ENCODE data around the gene PDCL2. TPM values are rescaled to one million over a fixed set of nuclear protein-coding genes. Genes with fewer than 3 reads are reported as not detected.

Gene PDCL2
- total RNA-seq, 1 experiment from 2014 or later: not detected

- peaks cover 0 to 6% (median 0%) of the 10 kb centered on the region in 3 experiments; a peak in 1 of 7 replicates for H3K36me3 Mint-ChIP-seq (ENCODE audit: insufficient read depth in 1 of 3, low read depth in 3 of 3)
- H3K14ac ChIP-seq (ENCODE audit: insufficient read depth, low read length): no peak overlapping the region
- H3K27me3 ChIP-seq (ENCODE audit: insufficient read depth, low read length): no peaks in the 10 kb centered on the region
- no peak overlapping the region for H3K56ac ChIP-seq (ENCODE audit: insufficient read length, low read depth, low read length)
- no peak overlapping the region for H3T11ph ChIP-seq (ENCODE audit: low read length)
- no peak overlapping the region for H2BK15ac ChIP-seq (ENCODE audit: low read depth, low read length)
- H2AFZ ChIP-seq (ENCODE audit: low read length): no peak overlapping the region
- no peak overlapping the region for H4K91ac ChIP-seq (ENCODE audit: insufficient read length, low read depth, low read length)
- no peak overlapping the region for H2BK120ac ChIP-seq (ENCODE audit: low read depth, low read length, poor library complexity, severe bottlenecking)
- no peaks in the 10 kb centered on the region for H3K27me3 Mint-ChIP-seq (ENCODE audit: low read depth)
- DNase-seq: no peak
- H2BK5ac ChIP-seq (ENCODE audit: insufficient read length, low read length): no peak overlapping the region
- no peak overlapping the region for H3K4me2 ChIP-seq (ENCODE audit: insufficient read depth, insufficient read length, low read length)
- no peaks in the 10 kb centered on the region for H3K9me3 Mint-ChIP-seq
- H3K18ac ChIP-seq (ENCODE audit: insufficient read length, low read depth, low read length): no peak overlapping the region
- H3K27ac Mint-ChIP-seq: 0 out of 7 replicates have a peak overlapping the region, but pooled peaks of 1 of the 3 experiments have one; percentile 64
- no peaks in the 10 kb centered on the region for H3K79me2 ChIP-seq (ENCODE audit: insufficient read depth, low read length)
- no peak overlapping the region for H3K4me3 Mint-ChIP-seq
- H3K23me2 ChIP-seq (ENCODE audit: insufficient read length, low read depth, low read length, poor library complexity, severe bottlenecking): no peaks in the 10 kb centered on the region
- H3K4ac ChIP-seq (ENCODE audit: low read depth, low read length): no peak overlapping the region
- H3K4me1 ChIP-seq (ENCODE audit: insufficient read depth, low read length): no peaks in the 10 kb centered on the region
- H3K23ac ChIP-seq (ENCODE audit: insufficient read length, low read depth, low read length): no peak overlapping the region
- peaks cover 9 to 12% of the 10 kb centered on the region in 2 experiments for H3K4me1 Mint-ChIP-seq
- no peaks in the 10 kb centered on the region for H4K20me1 ChIP-seq (ENCODE audit: control insufficient read depth, insufficient read depth, insufficient read length)
- H3K79me1 ChIP-seq (ENCODE audit: insufficient read depth, low read depth, low read length, poor library complexity, severe bottlenecking): no peaks in the 10 kb centered on the region
- H2AK5ac ChIP-seq (ENCODE audit: insufficient read length, low read length): no peak overlapping the region
- no peak overlapping the region for H3K9ac ChIP-seq (ENCODE audit: extremely low read depth, insufficient read length, low read length)
- no CpG with 5 or more reads among the region's 6 CpGs for WGBS (ENCODE audit: extremely low coverage, insufficient read length, low lambda C conversion rate)
- H3K27ac ChIP-seq (ENCODE audit: insufficient read length, low read depth, low read length): no peak overlapping the region
- H4K8ac ChIP-seq (replicated peaks; ENCODE audit: insufficient read length, low read depth, low read length): no peak overlapping the region
- H2BK20ac ChIP-seq (ENCODE audit: low read depth, low read length, poor library complexity, severe bottlenecking): no peak overlapping the region
- no peak for TF ChIP-seq CTCF (conservative IDR thresholded peaks at IDR 0.05)
- no peak overlapping the region for H4K5ac ChIP-seq (ENCODE audit: insufficient read length, low read depth, low read length)
- H3K9me3 ChIP-seq (ENCODE audit: control insufficient read depth, low read depth, low read length): no peaks in the 10 kb centered on the region
- H2BK12ac ChIP-seq (ENCODE audit: insufficient read length, low read depth, low read length): no peak overlapping the region
Measured at GRCh38 chr4:55609393-55609866, 17.4 kb upstream of the PDCL2 start.
